Kidney epithelial cell (primary cell): ENCODE results near the gene ST8SIA5. TPM values are rescaled to one million over a fixed set of nuclear protein-coding genes. Genes with fewer than 3 reads are reported as not detected.
A peak's percentile ranks its signal among the peaks of the same experiment; 100 is the strongest.

Experiments used
- DNase-seq: peaks from one replicate; pipeline ENCODE4 v3.0.0-alpha.2; 2010; ENCODE audit warnings: low read depth
- H3K27me3 ChIP-seq: 2 replicates; pipeline ENCODE4 v1.6.0; 2011; ENCODE audit warnings: low read length; ENCODE audit not compliant: control insufficient read depth, insufficient read depth
- H3K36me3 ChIP-seq: 2 replicates; pipeline ENCODE4 v1.5.1; 2011; ENCODE audit warnings: low read length; ENCODE audit not compliant: control insufficient read depth, insufficient read depth
- H3K4me3 ChIP-seq: 2 replicates; pipeline ENCODE4 v1.5.1; 2011; ENCODE audit warnings: low read depth, mild to moderate bottlenecking, control low read depth, low read length
- total RNA-seq: library from RNA; depleted of rRNA; stranded (reverse); fragments of >200 nt; gene quantifications from 2 replicates; pipeline ENCODE4 v1.2.3, GENCODE V29; 2015
- TF ChIP-seq, protein P1 (sequence below): IDR thresholded peaks from 2 replicates; pipeline ENCODE4 v1.5.1; 2011; ENCODE audit warnings: mild to moderate bottlenecking, moderate library complexity, low read length, control low read depth, inconsistent platforms; ENCODE audit not compliant: insufficient read depth, poor library complexity, severe bottlenecking

ST8SIA5 gene
- total RNA-seq, 1 donor from 2014 or later: under 0.01 TPM

GRCh38 chr18:46761059-46761769 lies 4.4 kb upstream of the ST8SIA5 start:
- DNase-seq: no peak
- TF ChIP-seq, protein P1, sequence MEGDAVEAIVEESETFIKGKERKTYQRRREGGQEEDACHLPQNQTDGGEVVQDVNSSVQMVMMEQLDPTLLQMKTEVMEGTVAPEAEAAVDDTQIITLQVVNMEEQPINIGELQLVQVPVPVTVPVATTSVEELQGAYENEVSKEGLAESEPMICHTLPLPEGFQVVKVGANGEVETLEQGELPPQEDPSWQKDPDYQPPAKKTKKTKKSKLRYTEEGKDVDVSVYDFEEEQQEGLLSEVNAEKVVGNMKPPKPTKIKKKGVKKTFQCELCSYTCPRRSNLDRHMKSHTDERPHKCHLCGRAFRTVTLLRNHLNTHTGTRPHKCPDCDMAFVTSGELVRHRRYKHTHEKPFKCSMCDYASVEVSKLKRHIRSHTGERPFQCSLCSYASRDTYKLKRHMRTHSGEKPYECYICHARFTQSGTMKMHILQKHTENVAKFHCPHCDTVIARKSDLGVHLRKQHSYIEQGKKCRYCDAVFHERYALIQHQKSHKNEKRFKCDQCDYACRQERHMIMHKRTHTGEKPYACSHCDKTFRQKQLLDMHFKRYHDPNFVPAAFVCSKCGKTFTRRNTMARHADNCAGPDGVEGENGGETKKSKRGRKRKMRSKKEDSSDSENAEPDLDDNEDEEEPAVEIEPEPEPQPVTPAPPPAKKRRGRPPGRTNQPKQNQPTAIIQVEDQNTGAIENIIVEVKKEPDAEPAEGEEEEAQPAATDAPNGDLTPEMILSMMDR: no peak
- Histone ChIP-seq H3K36me3 (no peaks in the 10 kb centered on the region), H3K4me3 (no peak overlapping the region), H3K27me3 (peaks cover 29% of the 10 kb centered on the region)

- TF ChIP-seq, protein P1: no peak
- no peak for DNase-seq
- no peaks in the 10 kb centered on the region for H3K36me3 ChIP-seq
- no peak overlapping the region for H3K4me3 ChIP-seq
- peaks cover 42% of the 10 kb centered on the region for H3K27me3 ChIP-seq
Observed at GRCh38 chr18:46759890-46760289, 3.0 kb upstream of the ST8SIA5 start.

GRCh38 chr18:46756025-46756558 lies 761 bp downstream of the ST8SIA5 start:
- no peaks in the 10 kb centered on the region for H3K36me3 ChIP-seq
- peaks cover 41% of the 10 kb centered on the region for H3K27me3 ChIP-seq
- TF ChIP-seq, protein P1: no peak
- DNase-seq: no peak
- H3K4me3 ChIP-seq: peak overlapping the region; percentile 38

- H3K36me3 ChIP-seq: no peaks in the 10 kb centered on the region
- TF ChIP-seq, protein P1: no peak
Observed at GRCh38 chr18:46755315-46756024, 1.4 kb downstream of the ST8SIA5 start.

GRCh38 chr18:46754661-46755292 lies 2.1 kb downstream of the ST8SIA5 start:
- no peak for DNase-seq
- Histone ChIP-seq H3K36me3 (no peaks in the 10 kb centered on the region), H3K27me3 (peaks cover 37% of the 10 kb centered on the region), H3K4me3 (no peak overlapping the region)
- TF ChIP-seq, protein P1: peak; percentile 48

More at GRCh38 chr18:46755315-46756024, 1.4 kb downstream of the ST8SIA5 start:
- H3K4me3 ChIP-seq: no peak overlapping the region
- peaks cover 41% of the 10 kb centered on the region for H3K27me3 ChIP-seq
- DNase-seq: no peak
